GM21619 (cell line): ENCODE results near the gene ALPL.
"Not testable (repeated sequence)": the region's sequence is repeated elsewhere in the genome, so short reads cannot be mapped to it uniquely, and the experiment has no call there.

ENCODE experiments used
- ATAC-seq: cut with Tn5 transposase; IDR thresholded peaks from one replicate; pipeline ENCODE4 v1.9.1; 2021; ENCODE audit not compliant: unreplicated experiment

ALPL gene

GRCh38 chr1:21507511-21508270 is 1.5 kb upstream of the ALPL start:
- ATAC-seq = no peak

DNA sequence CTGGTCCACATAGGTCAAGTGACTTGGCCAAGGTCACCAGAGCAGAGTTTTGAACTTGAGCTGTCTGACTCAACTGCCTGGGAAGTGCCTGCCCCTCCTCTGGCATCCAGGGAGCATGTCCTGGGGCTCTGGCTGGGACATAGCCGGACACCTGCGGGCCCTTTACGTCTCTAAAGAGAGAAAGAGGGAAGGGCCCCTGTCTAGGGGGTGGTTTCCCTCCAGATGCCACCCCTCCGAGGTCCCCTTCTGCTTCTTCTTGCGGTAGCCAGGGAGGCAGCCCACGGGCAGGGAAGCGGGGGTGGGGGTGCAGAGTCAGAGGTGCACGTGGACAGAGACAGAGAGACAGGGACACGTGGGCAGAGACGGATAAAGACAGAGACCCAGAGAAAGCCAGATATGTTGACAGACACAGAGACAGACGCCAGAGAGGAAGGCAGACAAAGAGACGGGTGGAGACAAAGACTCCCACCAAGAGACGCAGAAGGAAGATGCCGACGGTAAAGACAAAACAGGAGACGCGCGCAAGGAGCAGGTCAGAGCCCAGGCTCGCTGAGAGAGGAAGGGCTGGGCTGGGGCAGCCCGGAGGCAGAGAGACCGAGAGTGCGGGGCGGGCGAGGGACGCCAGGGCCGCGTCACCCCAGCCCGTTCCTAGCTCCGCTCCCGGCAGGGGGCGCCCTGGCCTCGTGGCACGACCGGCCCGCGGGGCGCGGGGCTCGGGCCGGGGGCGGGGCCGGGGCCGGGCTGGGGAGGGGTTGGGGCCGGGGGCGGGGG is 458 bp upstream of the ALPL start:
- no peak for ATAC-seq

GRCh38 chr1:21510113-21510493 is 880 bp downstream of the ALPL start:
- no peak for ATAC-seq

DNA sequence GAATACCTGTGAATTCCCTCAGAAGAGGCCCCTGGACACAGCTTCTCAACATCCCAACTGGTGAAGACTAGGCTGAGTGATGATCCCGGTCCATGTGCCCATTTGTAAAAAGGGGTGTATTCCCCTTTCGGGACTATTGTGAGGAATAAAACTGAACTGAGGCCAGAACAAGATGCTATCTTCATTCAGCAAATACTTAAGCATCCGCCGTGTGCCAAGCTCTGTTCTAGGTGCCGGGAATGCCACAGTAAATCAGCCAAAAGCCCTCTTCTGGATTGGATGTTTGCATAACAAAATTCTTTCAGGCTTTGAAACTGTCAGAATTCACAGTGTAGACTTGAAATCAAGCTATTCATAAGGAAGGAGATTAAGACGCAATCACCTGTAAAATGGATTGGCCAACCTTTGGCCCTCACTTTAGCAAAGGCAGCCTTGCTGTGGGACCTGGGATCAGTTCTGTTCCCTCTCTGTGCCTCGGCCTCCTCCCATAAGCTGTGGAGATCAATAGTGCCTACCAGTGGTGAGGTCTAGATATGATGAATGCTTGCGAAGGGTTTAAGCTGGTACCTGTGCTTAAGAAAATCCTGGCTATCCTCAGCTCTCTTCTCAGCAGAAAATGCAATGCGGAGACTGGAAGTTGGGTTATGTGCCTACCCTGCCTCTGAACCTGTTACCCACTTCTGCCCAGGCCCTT is 1.8 kb downstream of the ALPL start:
- no peak for ATAC-seq

- ATAC-seq = no peak
These were observed 2.6 kb downstream of the ALPL start for GRCh38 chr1:21511579-21512522.

DNA sequence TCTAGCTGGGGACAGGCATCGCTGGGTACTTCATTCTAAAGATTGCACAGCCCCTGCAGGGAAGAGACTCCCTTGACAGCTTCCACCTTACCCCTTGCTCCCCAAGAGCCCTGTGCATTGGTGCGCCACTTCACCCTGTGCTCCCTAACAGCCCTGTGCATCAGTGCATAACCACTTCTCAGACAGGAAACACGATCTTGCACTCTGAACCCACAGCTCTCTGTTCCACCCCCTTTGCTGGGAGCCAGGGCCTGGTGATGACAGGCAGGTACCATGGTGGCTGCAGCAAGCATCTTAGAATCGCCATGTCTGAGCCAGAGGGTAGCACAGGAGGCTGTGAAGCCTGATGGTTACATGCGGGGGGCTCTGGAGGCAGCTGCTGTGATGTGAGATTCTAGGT is 5.0 kb downstream of the ALPL start:
- no peak for ATAC-seq

DNA sequence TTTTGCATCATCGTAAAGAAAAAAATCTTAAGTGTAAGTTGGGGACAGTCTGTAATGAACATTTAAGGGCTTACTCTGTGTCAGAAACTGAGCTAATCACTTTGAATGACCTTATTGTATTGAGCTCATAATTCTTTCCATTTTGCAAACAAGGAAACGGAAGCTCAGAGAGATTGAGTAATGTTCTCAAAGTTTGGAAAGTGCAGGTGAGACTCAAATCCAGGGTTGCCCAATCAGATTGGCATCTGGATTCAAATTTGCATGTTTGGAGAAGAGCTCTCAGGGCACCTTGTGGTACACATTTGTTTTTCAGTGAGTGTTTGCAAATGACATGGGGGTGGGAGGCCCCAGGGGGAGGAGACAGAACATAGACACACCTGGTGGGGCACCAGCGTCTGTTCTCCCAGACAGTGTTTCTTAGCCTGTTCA is 8.0 kb downstream of the ALPL start:
- no peak for ATAC-seq

DNA sequence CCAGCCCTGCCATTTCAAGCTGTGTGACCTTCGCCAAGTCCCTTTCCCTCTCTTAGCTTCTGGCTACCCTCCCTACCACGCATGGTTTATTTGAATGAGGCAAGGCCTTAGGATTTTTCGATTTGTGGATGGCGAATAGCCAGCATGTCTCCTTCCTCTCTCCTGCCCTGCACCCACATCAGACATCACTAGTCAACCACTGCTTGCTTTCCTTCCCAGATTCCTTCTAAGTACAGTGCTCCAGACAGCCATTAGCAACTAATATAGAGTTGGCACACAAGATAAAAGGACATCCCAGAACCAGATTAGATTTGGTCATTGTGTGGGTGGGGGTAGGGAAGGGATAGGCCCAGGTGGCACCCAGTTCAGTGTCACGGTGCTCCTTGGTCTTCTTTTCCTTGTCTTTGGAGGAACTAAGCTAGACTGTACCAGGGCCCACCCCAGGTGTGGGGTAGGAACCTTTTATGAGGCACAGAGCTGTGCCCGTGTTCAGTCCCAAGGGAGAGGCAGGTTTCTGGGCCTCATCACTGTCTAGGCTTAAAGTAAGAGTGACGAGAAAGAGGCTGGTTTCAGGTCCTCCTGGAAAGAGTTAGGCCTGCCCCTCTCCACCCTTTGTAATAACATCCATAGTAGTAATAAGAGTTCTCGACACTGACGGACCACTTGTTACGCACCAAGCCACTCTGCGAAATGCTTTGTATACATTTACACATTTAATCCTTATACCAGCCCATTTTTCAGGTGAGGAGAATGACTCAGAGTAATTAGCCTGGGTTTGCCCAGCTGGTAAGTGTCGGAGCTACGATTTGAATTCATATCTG is 8.6 kb downstream of the ALPL start:
- no peak for ATAC-seq

GRCh38 chr1:21518774-21519455 is 9.7 kb downstream of the ALPL start:
- no peak for ATAC-seq

DNA sequence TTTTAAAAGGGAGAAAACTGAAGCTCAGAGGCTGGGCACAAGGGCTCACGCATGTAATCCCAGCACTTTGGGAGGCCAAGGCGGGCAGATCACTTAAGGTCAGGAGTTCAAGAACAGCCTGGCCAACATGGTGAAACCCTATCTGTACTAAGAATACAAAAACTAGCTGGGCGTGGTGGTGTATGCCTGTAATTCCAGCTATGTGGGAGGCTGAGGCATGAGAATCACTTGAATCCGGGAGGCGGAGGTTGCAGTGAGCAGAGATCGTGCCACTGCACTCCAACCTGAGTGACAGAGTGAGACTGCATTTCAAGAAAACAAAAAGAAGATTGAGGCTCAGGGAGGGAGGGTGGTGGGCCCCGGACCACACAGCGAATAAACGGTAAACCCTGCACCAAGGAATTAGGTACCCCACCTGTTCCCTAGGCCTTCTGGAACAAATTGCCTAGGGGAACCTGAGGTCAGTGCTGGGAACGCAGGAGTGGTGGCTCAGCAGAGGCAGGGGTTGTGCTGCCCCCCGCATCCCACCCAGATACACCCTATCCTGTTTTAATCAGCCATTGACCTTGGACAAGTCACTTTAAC is 10.4 kb downstream of the ALPL start:
- ATAC-seq = not testable (repeated sequence)

DNA sequence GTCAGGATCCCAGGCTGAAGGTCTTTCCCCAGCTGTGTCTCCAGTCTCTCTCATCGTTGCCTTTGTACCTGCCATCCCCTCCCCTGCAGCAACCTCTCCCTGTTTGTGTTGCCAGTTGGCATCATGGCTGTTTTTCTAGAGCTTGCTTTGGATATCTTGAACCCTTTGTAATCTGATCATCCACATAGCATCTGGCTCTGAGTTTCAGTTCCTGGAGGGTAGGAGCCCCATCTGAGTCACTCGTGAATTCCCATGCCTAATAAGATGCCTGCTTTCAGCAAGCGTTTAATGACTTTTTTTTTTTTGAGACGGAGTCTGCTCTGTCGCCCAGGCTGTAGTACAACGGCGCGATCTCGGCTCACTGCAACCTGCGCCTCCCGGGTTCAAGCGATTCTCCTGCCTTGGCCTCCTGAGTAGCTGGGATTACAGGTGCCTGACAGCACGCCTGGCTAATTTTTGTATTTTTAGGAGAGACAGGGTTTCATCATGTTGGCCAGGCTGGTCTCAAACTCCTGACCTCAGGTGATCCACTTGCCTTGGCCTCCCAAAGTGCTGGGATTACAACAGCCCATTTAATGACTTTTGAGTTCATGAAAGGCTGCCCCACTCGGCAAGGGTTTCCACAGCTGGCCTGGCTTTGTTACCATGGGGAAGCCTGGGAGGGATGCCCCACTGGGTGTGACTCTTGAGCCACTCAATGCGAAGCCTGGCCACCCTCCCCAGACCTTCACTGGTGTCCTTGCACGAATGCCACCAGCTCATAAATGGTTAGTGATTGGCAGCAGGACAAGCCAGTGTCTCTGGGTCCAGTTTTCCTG is 11.9 kb downstream of the ALPL start:
- ATAC-seq = no peak

DNA sequence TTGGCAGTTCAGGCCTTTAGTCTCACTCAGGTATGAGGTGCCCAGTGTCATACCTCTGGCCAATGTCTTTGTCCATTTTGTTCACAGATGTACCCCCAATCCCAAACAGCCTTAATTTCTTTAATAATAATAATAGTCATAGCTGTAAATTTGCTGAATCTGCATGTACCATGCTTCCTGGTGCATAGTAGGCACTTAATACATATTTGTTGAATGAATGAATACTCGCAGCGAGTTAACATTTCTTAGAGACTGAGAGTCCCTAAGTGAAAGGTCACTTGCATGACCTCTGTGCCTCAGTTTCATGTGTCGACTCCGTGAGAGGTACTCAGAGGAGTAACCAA is 12.5 kb downstream of the ALPL start:
- no peak for ATAC-seq

GRCh38 chr1:21522525-21523038 is 13.4 kb downstream of the ALPL start:
- ATAC-seq = no peak

GRCh38 chr1:21523297-21523813 is 14.1 kb downstream of the ALPL start:
- no peak for ATAC-seq

GRCh38 chr1:21524220-21524619 is 15.0 kb downstream of the ALPL start:
- ATAC-seq = no peak

GRCh38 chr1:21524686-21525339 is 15.6 kb downstream of the ALPL start:
- ATAC-seq = no peak

GRCh38 chr1:21525340-21525717 is 16.1 kb downstream of the ALPL start:
- no peak for ATAC-seq
